OCI-LY3 (cell line): ENCODE data around the gene ADAM11.

ENCODE experiments used
- H2AFZ ChIP-seq: fragments of 200-600, 300-600 bp; shearing (Covaris generic); 2 replicates; pipeline ENCODE4 v1.6.0; 2014; ENCODE audit warnings: antibody characterized with exemption, low read depth, low read length
- H3K27ac ChIP-seq: fragments of 200-600, 300-600 bp; sonication (generic); 2 replicates; pipeline ENCODE4 v1.5.1; 2014; ENCODE audit warnings: mild to moderate bottlenecking, low read length, moderate library complexity, mixed read lengths
- H3K27me3 ChIP-seq: fragments of 200-600, 300-600 bp; sonication (generic); 2 replicates; pipeline ENCODE4 v1.6.1; 2014; ENCODE audit warnings: low read depth, low read length, mixed read lengths
- H3K36me3 ChIP-seq: fragments of 200-600, 300-600 bp; sonication (generic); replicated peaks from 2 replicates; pipeline ENCODE3; 2014; ENCODE audit warnings: low read depth, low read length, mixed read lengths
- H3K4me1 ChIP-seq: fragments of 300-600, 200-600 bp; sonication (generic); 2 replicates; pipeline ENCODE4 v1.6.1; 2014; ENCODE audit warnings: low read length, mixed read lengths
- H3K4me2 ChIP-seq: fragments of 200-600, 300-600 bp; sonication (generic); 2 replicates; pipeline ENCODE4 v1.6.1; 2014; ENCODE audit warnings: low read length, mixed read lengths
- H3K4me3 ChIP-seq: fragments of 300-600, 200-600 bp; sonication (generic); 2 replicates; pipeline ENCODE4 v1.5.1; 2014; ENCODE audit warnings: antibody characterized with exemption, mild to moderate bottlenecking, low read length, moderate library complexity
- H3K79me2 ChIP-seq: fragments of 300-600, 200-600 bp; shearing (Covaris generic); 2 replicates; pipeline ENCODE4 v1.6.1; 2014; ENCODE audit warnings: mild to moderate bottlenecking, low read length, mixed read lengths
- H3K9ac ChIP-seq: fragments of 300-600, 200-600 bp; shearing (Covaris generic); 2 replicates; pipeline ENCODE4 v1.6.0; 2014; ENCODE audit warnings: mild to moderate bottlenecking, low read length, moderate library complexity
- H3K9me3 ChIP-seq: fragments of 200-600, 300-600 bp; shearing (Covaris generic); 2 replicates; pipeline ENCODE4 v1.6.1; 2014; ENCODE audit warnings: low read length, mixed read lengths; ENCODE audit not compliant: insufficient read depth
- H4K20me1 ChIP-seq: fragments of 200-600, 300-600 bp; sonication (generic); 2 replicates; pipeline ENCODE4 v1.6.1; 2016; ENCODE audit warnings: low read length, mixed read lengths; ENCODE audit not compliant: insufficient read depth
- CTCF ChIP-seq: fragments of 200-600, 300-600 bp; sonication (generic); IDR thresholded peaks from 2 replicates; pipeline ENCODE4 v1.5.1; 2014; ENCODE audit warnings: antibody characterized with exemption, low read length, low read depth
- EZH2phosphoT487 ChIP-seq: fragments of 200-600 bp; shearing (Covaris generic); IDR thresholded peaks from 2 replicates; pipeline ENCODE4 v1.6.1; 2018; ENCODE audit warnings: antibody characterized with exemption, mixed run types, low read depth

The ADAM11 gene

GRCh38 chr17:44788139-44788538 lies 29.4 kb downstream of the ADAM11 start:
- Histone ChIP-seq H3K4me1 (no peaks in the 10 kb centered on the region), H3K4me3 (no peak overlapping the region), H3K27me3 (no peaks in the 10 kb centered on the region), H3K9ac (no peak overlapping the region), H3K4me2 (no peak overlapping the region), H4K20me1 (no peaks in the 10 kb centered on the region), H3K9me3 (no peaks in the 10 kb centered on the region), H3K27ac (no peak overlapping the region), H3K79me2 (no peaks in the 10 kb centered on the region), H2AFZ (no peak overlapping the region), H3K36me3 (no peaks in the 10 kb centered on the region)
- TF ChIP-seq EZH2phosphoT487 (no peak), CTCF (no peak)

- no peak overlapping the region for H3K9ac ChIP-seq
- no peaks in the 10 kb centered on the region for H3K4me1 ChIP-seq
- no peak for TF ChIP-seq CTCF
- TF ChIP-seq EZH2phosphoT487: no peak
- no peaks in the 10 kb centered on the region for H4K20me1 ChIP-seq
- H3K36me3 ChIP-seq: no peaks in the 10 kb centered on the region
- H3K4me2 ChIP-seq: no peak overlapping the region
- H3K9me3 ChIP-seq: no peaks in the 10 kb centered on the region
- no peak overlapping the region for H2AFZ ChIP-seq
- H3K79me2 ChIP-seq: no peaks in the 10 kb centered on the region
- H3K27me3 ChIP-seq: no peaks in the 10 kb centered on the region
- H3K27ac ChIP-seq: no peak overlapping the region
- H3K4me3 ChIP-seq: no peak overlapping the region
Measured at GRCh38 chr17:44792276-44792675, 33.5 kb downstream of the ADAM11 start.

GRCh38 chr17:44793885-44794842 lies 35.4 kb downstream of the ADAM11 start:
- Histone ChIP-seq H3K9ac (no peak overlapping the region), H3K4me2 (no peak overlapping the region)

More at GRCh38 chr17:44793885-44794842, 35.4 kb downstream of the ADAM11 start:
- H3K36me3 ChIP-seq: peaks cover 6% of the 10 kb centered on the region
- H3K27me3 ChIP-seq: no peaks in the 10 kb centered on the region
- no peak overlapping the region for H3K27ac ChIP-seq
- no peak overlapping the region for H3K4me3 ChIP-seq
- no peaks in the 10 kb centered on the region for H3K9me3 ChIP-seq
- H2AFZ ChIP-seq: no peak overlapping the region
- no peaks in the 10 kb centered on the region for H4K20me1 ChIP-seq
- no peaks in the 10 kb centered on the region for H3K79me2 ChIP-seq
- no peaks in the 10 kb centered on the region for H3K4me1 ChIP-seq
- TF ChIP-seq EZH2phosphoT487: no peak
- TF ChIP-seq CTCF: no peak
